Measurements from ENCODE around the gene GOLIM4. TPM values are rescaled to one million over a fixed set of nuclear protein-coding genes. Genes with fewer than 3 reads are reported as not detected.
A peak's percentile ranks its signal among the peaks of the same experiment; 100 is the strongest.

The GOLIM4 gene
- total RNA-seq (2014; rRNA removed; shearing (Covaris generic)) (34.4 and 40.5 TPM in 2 replicates), polyA plus RNA-seq (2016; fragmentation: Nextera tagmentation; extraction: Ambion mirVana) (50.5 and 50.7 TPM in 2 replicates)
- long read RNA-seq, partial matches to known transcripts = 3 of 12 reads
- long read RNA-seq, other reads (novel, unspliced or antisense) = 9 of 12 reads

- Histone ChIP-seq H3K27me3 (ENCODE audit: insufficient read depth) (no peaks in the 10 kb centered on the region), H3K79me2 (replicated peaks; ENCODE audit: insufficient read depth) (peaks cover 39% of the 10 kb centered on the region), H3F3A (replicated peaks; ENCODE audit: low read depth) (no peaks in the 10 kb centered on the region; the same call in 1 of the 2 replicates), H3K4me1 (ENCODE audit: insufficient read depth) (peaks cover 52% of the 10 kb centered on the region), H3K9me2 (ENCODE audit: insufficient read depth) (no peaks in the 10 kb centered on the region), H3K4me2 (peak within 1 kb of the TSS; percentile 92), H3K27ac (ENCODE audit: low read depth) (no peak within 1 kb of the TSS), H3K4me3 (peak within 1 kb of the TSS; percentile 79), H4K20me1 (replicated peaks; ENCODE audit: insufficient read depth) (peaks cover 7% of the 10 kb centered on the region; the same call in 1 of the 2 replicates), H3K36me3 (ENCODE audit: insufficient read depth) (no peaks in the 10 kb centered on the region), H2AFZ (peak within 1 kb of the TSS; percentile 84)
- H3K9me3 Mint-ChIP-seq = no peaks in the 10 kb centered on the region
- peaks cover 3% of the 10 kb centered on the region for H3K27me3 Mint-ChIP-seq (ENCODE audit: insufficient read depth, low read depth, poor library complexity)
- H3K4me1 Mint-ChIP-seq = peaks cover 46% of the 10 kb centered on the region
- ATAC-seq (peak; percentile 93), DNase-seq (ENCODE audit: low spot score) (peak; percentile 95)
- H3K36me3 Mint-ChIP-seq (ENCODE audit: low read depth) = no peaks in the 10 kb centered on the region
- H3K27ac Mint-ChIP-seq = peak within 1 kb of the TSS; percentile 77
- H3K4me3 Mint-ChIP-seq = peak within 1 kb of the TSS; percentile 88
- TF ChIP-seq, protein P1, sequence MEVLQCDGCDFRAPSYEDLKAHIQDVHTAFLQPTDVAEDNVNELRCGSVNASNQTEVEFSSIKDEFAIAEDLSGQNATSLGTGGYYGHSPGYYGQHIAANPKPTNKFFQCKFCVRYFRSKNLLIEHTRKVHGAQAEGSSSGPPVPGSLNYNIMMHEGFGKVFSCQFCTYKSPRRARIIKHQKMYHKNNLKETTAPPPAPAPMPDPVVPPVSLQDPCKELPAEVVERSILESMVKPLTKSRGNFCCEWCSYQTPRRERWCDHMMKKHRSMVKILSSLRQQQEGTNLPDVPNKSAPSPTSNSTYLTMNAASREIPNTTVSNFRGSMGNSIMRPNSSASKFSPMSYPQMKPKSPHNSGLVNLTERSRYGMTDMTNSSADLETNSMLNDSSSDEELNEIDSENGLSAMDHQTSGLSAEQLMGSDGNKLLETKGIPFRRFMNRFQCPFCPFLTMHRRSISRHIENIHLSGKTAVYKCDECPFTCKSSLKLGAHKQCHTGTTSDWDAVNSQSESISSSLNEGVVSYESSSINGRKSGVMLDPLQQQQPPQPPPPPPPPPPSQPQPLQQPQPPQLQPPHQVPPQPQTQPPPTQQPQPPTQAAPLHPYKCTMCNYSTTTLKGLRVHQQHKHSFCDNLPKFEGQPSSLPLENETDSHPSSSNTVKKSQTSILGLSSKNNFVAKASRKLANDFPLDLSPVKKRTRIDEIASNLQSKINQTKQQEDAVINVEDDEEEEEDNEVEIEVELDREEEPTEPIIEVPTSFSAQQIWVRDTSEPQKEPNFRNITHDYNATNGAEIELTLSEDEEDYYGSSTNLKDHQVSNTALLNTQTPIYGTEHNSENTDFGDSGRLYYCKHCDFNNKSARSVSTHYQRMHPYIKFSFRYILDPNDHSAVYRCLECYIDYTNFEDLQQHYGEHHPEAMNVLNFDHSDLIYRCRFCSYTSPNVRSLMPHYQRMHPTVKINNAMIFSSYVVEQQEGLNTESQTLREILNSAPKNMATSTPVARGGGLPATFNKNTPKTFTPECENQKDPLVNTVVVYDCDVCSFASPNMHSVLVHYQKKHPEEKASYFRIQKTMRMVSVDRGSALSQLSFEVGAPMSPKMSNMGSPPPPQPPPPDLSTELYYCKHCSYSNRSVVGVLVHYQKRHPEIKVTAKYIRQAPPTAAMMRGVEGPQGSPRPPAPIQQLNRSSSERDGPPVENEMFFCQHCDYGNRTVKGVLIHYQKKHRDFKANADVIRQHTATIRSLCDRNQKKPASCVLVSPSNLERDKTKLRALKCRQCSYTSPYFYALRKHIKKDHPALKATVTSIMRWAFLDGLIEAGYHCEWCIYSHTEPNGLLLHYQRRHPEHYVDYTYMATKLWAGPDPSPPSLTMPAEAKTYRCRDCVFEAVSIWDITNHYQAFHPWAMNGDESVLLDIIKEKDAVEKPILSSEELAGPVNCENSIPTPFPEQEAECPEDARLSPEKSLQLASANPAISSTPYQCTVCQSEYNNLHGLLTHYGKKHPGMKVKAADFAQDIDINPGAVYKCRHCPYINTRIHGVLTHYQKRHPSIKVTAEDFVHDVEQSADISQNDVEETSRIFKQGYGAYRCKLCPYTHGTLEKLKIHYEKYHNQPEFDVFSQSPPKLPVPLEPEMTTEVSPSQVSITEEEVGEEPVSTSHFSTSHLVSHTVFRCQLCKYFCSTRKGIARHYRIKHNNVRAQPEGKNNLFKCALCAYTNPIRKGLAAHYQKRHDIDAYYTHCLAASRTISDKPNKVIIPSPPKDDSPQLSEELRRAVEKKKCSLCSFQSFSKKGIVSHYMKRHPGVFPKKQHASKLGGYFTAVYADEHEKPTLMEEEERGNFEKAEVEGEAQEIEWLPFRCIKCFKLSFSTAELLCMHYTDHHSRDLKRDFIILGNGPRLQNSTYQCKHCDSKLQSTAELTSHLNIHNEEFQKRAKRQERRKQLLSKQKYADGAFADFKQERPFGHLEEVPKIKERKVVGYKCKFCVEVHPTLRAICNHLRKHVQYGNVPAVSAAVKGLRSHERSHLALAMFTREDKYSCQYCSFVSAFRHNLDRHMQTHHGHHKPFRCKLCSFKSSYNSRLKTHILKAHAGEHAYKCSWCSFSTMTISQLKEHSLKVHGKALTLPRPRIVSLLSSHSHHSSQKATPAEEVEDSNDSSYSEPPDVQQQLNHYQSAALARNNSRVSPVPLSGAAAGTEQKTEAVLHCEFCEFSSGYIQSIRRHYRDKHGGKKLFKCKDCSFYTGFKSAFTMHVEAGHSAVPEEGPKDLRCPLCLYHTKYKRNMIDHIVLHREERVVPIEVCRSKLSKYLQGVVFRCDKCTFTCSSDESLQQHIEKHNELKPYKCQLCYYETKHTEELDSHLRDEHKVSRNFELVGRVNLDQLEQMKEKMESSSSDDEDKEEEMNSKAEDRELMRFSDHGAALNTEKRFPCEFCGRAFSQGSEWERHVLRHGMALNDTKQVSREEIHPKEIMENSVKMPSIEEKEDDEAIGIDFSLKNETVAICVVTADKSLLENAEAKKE (CRISPR knock-in tag; IDR thresholded peaks at IDR 0.05) = no peak
- TF ChIP-seq EZH2 (IDR thresholded peaks at IDR 0.05; ENCODE audit: low read depth, unreplicated experiment) (no peak), NANOG (IDR thresholded peaks at IDR 0.05; ENCODE audit: borderline replicate concordance) (no peak), EZH2phosphoT487 (IDR thresholded peaks at IDR 0.05; ENCODE audit: unreplicated experiment) (no peak), ZNF331 (CRISPR knock-in tag; IDR thresholded peaks at IDR 0.05; ENCODE audit: low read depth) (no peak), CREB1 (CRISPR knock-in tag; IDR thresholded peaks at IDR 0.05; ENCODE audit: low read depth) (peak; percentile 34), POLR2AphosphoS5 (IDR thresholded peaks at IDR 0.05; ENCODE audit: low read depth) (peak; percentile 87), STAT1 (IDR thresholded peaks at IDR 0.05; ENCODE audit: unreplicated experiment) (no peak), ZNF114 (CRISPR knock-in tag; IDR thresholded peaks at IDR 0.05) (no peak), ETS1 (IDR thresholded peaks at IDR 0.05) (no peak; the same call in 1 of the 2 replicates), JUNB (IDR thresholded peaks at IDR 0.05; ENCODE audit: unreplicated experiment) (no peak)
- TF ChIP-seq, protein P2, sequence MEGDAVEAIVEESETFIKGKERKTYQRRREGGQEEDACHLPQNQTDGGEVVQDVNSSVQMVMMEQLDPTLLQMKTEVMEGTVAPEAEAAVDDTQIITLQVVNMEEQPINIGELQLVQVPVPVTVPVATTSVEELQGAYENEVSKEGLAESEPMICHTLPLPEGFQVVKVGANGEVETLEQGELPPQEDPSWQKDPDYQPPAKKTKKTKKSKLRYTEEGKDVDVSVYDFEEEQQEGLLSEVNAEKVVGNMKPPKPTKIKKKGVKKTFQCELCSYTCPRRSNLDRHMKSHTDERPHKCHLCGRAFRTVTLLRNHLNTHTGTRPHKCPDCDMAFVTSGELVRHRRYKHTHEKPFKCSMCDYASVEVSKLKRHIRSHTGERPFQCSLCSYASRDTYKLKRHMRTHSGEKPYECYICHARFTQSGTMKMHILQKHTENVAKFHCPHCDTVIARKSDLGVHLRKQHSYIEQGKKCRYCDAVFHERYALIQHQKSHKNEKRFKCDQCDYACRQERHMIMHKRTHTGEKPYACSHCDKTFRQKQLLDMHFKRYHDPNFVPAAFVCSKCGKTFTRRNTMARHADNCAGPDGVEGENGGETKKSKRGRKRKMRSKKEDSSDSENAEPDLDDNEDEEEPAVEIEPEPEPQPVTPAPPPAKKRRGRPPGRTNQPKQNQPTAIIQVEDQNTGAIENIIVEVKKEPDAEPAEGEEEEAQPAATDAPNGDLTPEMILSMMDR (conservative IDR thresholded peaks at IDR 0.05; ENCODE audit: low read depth in 2 of 2) = peak in 1 of 2 experiments; percentile 23; a peak in 1 of 4 replicates
- TF ChIP-seq, protein P3, sequence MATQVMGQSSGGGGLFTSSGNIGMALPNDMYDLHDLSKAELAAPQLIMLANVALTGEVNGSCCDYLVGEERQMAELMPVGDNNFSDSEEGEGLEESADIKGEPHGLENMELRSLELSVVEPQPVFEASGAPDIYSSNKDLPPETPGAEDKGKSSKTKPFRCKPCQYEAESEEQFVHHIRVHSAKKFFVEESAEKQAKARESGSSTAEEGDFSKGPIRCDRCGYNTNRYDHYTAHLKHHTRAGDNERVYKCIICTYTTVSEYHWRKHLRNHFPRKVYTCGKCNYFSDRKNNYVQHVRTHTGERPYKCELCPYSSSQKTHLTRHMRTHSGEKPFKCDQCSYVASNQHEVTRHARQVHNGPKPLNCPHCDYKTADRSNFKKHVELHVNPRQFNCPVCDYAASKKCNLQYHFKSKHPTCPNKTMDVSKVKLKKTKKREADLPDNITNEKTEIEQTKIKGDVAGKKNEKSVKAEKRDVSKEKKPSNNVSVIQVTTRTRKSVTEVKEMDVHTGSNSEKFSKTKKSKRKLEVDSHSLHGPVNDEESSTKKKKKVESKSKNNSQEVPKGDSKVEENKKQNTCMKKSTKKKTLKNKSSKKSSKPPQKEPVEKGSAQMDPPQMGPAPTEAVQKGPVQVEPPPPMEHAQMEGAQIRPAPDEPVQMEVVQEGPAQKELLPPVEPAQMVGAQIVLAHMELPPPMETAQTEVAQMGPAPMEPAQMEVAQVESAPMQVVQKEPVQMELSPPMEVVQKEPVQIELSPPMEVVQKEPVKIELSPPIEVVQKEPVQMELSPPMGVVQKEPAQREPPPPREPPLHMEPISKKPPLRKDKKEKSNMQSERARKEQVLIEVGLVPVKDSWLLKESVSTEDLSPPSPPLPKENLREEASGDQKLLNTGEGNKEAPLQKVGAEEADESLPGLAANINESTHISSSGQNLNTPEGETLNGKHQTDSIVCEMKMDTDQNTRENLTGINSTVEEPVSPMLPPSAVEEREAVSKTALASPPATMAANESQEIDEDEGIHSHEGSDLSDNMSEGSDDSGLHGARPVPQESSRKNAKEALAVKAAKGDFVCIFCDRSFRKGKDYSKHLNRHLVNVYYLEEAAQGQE (IDR thresholded peaks at IDR 0.05; ENCODE audit: unreplicated experiment) = no peak
Observed at GRCh38 chr3:168095611-168096209, at the start of gene GOLIM4. TSS of gene GOLIM4 (minus strand) at chr3:168095924. CDS start at chr3:168095285, 639 bp downstream.
